ENCODE measurements around the gene CATSPER1.

- TF ChIP-seq, protein P1, sequence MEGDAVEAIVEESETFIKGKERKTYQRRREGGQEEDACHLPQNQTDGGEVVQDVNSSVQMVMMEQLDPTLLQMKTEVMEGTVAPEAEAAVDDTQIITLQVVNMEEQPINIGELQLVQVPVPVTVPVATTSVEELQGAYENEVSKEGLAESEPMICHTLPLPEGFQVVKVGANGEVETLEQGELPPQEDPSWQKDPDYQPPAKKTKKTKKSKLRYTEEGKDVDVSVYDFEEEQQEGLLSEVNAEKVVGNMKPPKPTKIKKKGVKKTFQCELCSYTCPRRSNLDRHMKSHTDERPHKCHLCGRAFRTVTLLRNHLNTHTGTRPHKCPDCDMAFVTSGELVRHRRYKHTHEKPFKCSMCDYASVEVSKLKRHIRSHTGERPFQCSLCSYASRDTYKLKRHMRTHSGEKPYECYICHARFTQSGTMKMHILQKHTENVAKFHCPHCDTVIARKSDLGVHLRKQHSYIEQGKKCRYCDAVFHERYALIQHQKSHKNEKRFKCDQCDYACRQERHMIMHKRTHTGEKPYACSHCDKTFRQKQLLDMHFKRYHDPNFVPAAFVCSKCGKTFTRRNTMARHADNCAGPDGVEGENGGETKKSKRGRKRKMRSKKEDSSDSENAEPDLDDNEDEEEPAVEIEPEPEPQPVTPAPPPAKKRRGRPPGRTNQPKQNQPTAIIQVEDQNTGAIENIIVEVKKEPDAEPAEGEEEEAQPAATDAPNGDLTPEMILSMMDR (IDR thresholded peaks at IDR 0.05) = no peak
- no peak for TF ChIP-seq GABPA (IDR thresholded peaks at IDR 0.05; ENCODE audit: low read depth)
- TF ChIP-seq, protein P2, sequence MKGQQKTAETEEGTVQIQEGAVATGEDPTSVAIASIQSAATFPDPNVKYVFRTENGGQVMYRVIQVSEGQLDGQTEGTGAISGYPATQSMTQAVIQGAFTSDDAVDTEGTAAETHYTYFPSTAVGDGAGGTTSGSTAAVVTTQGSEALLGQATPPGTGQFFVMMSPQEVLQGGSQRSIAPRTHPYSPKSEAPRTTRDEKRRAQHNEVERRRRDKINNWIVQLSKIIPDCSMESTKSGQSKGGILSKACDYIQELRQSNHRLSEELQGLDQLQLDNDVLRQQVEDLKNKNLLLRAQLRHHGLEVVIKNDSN (IDR thresholded peaks at IDR 0.05; ENCODE audit: borderline replicate concordance, low read depth) = no peak
- TF ChIP-seq ELF1 (IDR thresholded peaks at IDR 0.05) = no peak
- no peak for TF ChIP-seq SIN3A (IDR thresholded peaks at IDR 0.05; ENCODE audit: borderline replicate concordance, low read depth, low read length)
- no peak for TF ChIP-seq REST (IDR thresholded peaks at IDR 0.05; ENCODE audit: low read depth, low read length)
- no peak for TF ChIP-seq TCF12 (IDR thresholded peaks at IDR 0.05)
- no peak for TF ChIP-seq EP300 (IDR thresholded peaks at IDR 0.05; ENCODE audit: borderline replicate concordance in 1 of 2, low read depth in 1 of 2, low read length in 1 of 2)
- no peak; the same call in none of the 2 replicates for TF ChIP-seq POLR2AphosphoS5 (IDR thresholded peaks at IDR 0.05; ENCODE audit: low read depth, low read length)
- TF ChIP-seq TAF1 (IDR thresholded peaks at IDR 0.05; ENCODE audit: borderline replicate concordance, low read depth, low read length) = no peak
- no peak for TF ChIP-seq RXRA (IDR thresholded peaks at IDR 0.05; ENCODE audit: borderline replicate concordance, low read depth)
- no peak for TF ChIP-seq YY1 (IDR thresholded peaks at IDR 0.05; ENCODE audit: low read depth)
- TF ChIP-seq MXI1 (IDR thresholded peaks at IDR 0.05; ENCODE audit: low read depth, low read length) = no peak
Measured at GRCh38 chr11:66006134-66006890, 20.0 kb downstream of the CATSPER1 start.

All from SK-N-SH (cell line).